Measurements from ENCODE around the gene DIS3L2.

Gene DIS3L2

DNA sequence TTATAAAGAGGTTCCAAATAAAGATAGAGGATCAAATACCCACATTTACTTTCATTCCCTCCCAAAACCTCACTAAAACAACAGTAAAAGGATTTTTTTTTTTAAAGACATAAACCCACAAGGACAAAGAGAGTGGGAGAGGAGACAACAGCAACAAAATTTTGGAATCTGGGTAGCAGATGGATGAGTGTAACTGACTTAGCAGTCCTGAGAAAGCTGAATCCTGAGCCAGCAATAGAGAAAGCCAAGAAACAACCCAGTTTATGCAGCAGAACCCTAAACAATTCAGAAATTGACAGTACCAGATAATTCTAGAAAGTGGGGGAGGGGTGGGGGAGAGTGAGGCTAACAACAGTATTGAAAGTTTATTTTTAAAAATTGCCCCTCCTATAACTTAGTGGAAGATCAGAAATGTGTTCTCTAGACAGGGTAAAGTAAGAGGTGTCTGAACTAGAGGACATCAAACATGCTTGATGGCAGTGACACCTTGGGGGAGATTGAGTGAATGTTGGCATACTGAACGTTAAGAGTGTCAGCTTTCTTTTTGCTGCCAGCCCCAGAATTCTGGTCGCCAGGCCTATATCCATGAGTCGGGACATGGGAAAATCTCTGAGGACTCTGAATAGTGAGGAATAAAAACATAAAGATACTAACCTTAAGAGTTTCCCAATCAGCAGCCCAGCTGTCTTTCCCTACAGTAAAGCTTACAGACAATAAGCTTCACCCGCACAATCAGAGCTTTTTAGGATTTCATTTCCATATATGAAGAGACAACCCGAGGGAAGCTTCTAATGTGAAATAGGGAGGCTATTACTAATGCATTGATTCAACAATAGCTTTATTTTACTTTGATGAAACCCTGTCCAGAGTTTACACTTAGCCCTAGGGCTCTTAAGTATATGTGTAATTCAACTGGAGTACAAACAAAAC is 289.0 kb downstream of the DIS3L2 start:
- no peak for DNase-seq (ENCODE audit: low spot score)
- in situ Hi-C loops (cut with MboI; ENCODE audit: low pct_unique_long_range_greater_than_20kb, low sequenced_read_pairs, unreplicated experiment), result no loop called here
- TF ChIP-seq, protein P1, sequence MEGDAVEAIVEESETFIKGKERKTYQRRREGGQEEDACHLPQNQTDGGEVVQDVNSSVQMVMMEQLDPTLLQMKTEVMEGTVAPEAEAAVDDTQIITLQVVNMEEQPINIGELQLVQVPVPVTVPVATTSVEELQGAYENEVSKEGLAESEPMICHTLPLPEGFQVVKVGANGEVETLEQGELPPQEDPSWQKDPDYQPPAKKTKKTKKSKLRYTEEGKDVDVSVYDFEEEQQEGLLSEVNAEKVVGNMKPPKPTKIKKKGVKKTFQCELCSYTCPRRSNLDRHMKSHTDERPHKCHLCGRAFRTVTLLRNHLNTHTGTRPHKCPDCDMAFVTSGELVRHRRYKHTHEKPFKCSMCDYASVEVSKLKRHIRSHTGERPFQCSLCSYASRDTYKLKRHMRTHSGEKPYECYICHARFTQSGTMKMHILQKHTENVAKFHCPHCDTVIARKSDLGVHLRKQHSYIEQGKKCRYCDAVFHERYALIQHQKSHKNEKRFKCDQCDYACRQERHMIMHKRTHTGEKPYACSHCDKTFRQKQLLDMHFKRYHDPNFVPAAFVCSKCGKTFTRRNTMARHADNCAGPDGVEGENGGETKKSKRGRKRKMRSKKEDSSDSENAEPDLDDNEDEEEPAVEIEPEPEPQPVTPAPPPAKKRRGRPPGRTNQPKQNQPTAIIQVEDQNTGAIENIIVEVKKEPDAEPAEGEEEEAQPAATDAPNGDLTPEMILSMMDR (IDR thresholded peaks at IDR 0.05; ENCODE audit: extremely low read depth, insufficient read depth, missing control alignments), result no peak

DNA sequence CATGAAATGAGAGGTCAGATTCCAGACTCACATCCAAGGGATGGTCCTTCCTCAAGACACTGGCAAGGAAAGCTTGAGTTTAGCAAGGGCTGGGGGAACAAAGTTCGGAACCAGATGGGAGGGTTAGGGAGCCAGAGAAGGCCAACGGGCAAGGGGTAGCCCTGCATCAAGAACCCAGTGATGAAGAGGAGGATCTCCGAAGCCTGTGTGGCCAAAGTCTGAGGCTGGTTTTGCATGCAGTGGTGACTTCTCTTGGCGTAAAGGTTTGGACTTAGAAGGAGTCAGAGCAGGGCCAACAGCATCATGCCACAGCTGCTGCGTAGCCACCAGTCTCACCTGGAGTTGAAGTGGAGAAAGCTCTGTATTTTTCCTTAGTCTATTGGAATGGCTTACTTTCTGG is 293.5 kb downstream of the DIS3L2 start:
- TF ChIP-seq, protein P1 (IDR thresholded peaks at IDR 0.05; ENCODE audit: extremely low read depth, insufficient read depth, missing control alignments), result no peak
- in situ Hi-C loops (cut with MboI; ENCODE audit: low pct_unique_long_range_greater_than_20kb, low sequenced_read_pairs, unreplicated experiment), result no loop called here
- no peak for DNase-seq (ENCODE audit: low spot score)

DNA sequence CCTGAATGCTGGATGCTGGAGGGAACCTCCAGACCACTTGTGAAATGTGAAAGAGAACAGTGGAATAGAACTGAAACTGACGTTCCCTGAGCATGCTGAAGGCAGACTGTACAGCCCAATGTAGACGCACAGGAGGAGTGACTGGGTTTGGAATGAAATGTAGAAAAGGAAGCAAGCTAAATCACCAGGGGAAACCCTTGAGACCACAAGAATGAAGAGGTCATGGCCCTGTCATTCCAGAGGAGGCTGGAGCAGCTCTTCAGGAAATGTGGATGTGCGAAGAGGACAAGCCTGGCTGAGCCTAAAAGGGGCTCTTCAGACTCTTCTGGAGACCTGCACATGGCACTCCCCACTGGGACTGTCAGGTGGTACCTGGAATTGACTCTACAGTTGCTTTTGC is 298.6 kb downstream of the DIS3L2 start:
- TF ChIP-seq, protein P1 (IDR thresholded peaks at IDR 0.05; ENCODE audit: extremely low read depth, insufficient read depth, missing control alignments), result no peak
- no peak for DNase-seq (ENCODE audit: low spot score)
- in situ Hi-C loops (cut with MboI; ENCODE audit: low pct_unique_long_range_greater_than_20kb, low sequenced_read_pairs, unreplicated experiment), result no loop called here

DNA sequence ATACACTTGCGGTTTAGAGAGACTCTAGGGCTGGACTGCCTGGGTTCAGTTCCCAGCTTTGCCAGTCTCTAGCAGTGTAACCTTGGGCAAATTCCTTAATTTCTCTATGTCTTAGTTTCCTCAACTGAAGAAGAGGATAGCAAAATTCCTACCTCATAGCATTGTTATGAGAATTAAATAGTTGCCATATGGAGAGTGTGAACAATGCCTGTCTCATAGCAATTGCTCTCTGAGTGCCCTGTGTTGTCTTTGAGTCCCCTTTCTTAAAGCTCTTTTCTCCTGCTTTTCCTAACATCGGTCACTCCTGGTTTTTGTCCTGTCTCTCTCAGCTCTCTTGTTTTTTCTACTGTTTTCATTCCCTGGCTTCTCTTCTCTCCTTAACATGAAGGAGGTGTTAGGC is 300.3 kb downstream of the DIS3L2 start:
- TF ChIP-seq, protein P1 (IDR thresholded peaks at IDR 0.05; ENCODE audit: extremely low read depth, insufficient read depth, missing control alignments), result no peak
- DNase-seq (ENCODE audit: low spot score), result no peak
- in situ Hi-C loops (cut with MboI; ENCODE audit: low pct_unique_long_range_greater_than_20kb, low sequenced_read_pairs, unreplicated experiment), result no loop called here

DNA sequence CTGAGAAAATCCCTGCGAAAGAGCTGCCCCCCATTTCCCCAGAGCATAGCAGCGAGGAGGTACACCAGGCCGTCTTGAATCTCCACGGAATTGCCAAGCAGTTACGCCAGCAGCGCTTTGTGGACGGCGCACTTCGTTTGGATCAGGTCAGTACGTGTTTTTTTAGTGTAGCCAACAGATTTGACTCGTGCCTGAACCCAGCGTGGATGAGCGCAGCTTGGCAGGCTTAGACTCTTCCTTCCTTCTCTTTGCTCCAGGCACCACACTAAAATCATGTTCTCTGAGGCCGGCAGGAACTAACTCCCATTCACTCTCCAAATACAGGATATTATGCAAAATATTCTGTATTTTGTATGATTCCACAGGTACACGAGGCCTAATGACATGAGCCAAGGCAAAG is 301.8 kb downstream of the DIS3L2 start:
- in situ Hi-C loops (cut with MboI; ENCODE audit: low pct_unique_long_range_greater_than_20kb, low sequenced_read_pairs, unreplicated experiment), result no loop called here
- no peak for DNase-seq (ENCODE audit: low spot score)
- TF ChIP-seq, protein P1 (IDR thresholded peaks at IDR 0.05; ENCODE audit: extremely low read depth, insufficient read depth, missing control alignments), result no peak

DNA sequence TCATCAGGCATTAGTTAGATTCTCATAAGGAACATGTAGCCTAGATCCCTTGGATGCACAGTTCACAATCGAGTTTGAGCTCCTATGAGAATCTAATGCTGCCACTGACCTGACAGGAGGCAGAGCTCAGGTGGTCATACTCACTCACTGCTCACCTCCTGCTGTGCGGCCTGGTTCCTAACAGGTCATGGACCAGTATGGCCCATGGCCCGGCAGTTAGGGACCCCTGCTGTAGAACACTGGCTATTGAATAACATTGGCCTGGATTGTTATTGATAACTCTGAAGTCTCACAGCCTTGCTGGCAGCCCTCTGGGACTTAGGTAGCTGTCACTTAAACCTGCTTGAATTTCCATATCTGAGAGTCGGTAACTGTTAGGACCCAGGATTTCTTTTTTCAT is 302.6 kb downstream of the DIS3L2 start:
- TF ChIP-seq, protein P1 (IDR thresholded peaks at IDR 0.05; ENCODE audit: extremely low read depth, insufficient read depth, missing control alignments), result no peak
- in situ Hi-C loops (cut with MboI; ENCODE audit: low pct_unique_long_range_greater_than_20kb, low sequenced_read_pairs, unreplicated experiment), result no loop called here
- DNase-seq (ENCODE audit: low spot score), result no peak

All from GM13977 (cell line).